ENCODE data around the gene ATG2A. TPM values are rescaled to one million over a fixed set of nuclear protein-coding genes. Genes with fewer than 3 reads are reported as not detected.

ATG2A gene
- total and polyA plus RNA-seq, 8 donors = 14.2 to 23.5 (median 19.5) TPM

- intact Hi-C loops (cut with DNase I) = no loop called here
- ATAC-seq (no peak), DNase-seq (no peak)
- TF ChIP-seq CTCF (IDR thresholded peaks at IDR 0.05) = no peak
- Histone ChIP-seq H3K9me3 (no peaks in the 10 kb centered on the region), H3K36me3 (peaks cover 0 to 100% of the 10 kb centered on the region in 2 donors), H3K27ac (no peak overlapping the region), H3K4me3 (no peak overlapping the region), H3K4me1 (no peaks in the 10 kb centered on the region), H3K27me3 (no peaks in the 10 kb centered on the region)
Measured at GRCh38 chr11:64902102-64902900, 14.7 kb downstream of the ATG2A start.

- TF ChIP-seq CTCF (IDR thresholded peaks at IDR 0.05) = no peak
- DNase-seq (no peak), ATAC-seq (no peak)
- Histone ChIP-seq H3K4me1 (no peaks in the 10 kb centered on the region), H3K27ac (no peak overlapping the region), H3K9me3 (no peaks in the 10 kb centered on the region), H3K4me3 (no peak overlapping the region), H3K27me3 (no peaks in the 10 kb centered on the region), H3K36me3 (peaks cover 0 to 100% of the 10 kb centered on the region in 2 donors)
- intact Hi-C loops (cut with DNase I) = no loop called here
Measured at GRCh38 chr11:64900774-64901173, 16.2 kb downstream of the ATG2A start.

GRCh38 chr11:64900263-64900678 lies 16.7 kb downstream of the ATG2A start:
- Histone ChIP-seq H3K27me3 (no peaks in the 10 kb centered on the region), H3K4me1 (no peaks in the 10 kb centered on the region), H3K27ac (no peak overlapping the region), H3K9me3 (no peaks in the 10 kb centered on the region), H3K4me3 (no peak overlapping the region), H3K36me3 (peaks cover 0 to 98% of the 10 kb centered on the region in 2 donors)
- no peak for ATAC-seq
- intact Hi-C loops (cut with DNase I) = no loop called here
- no peak for TF ChIP-seq CTCF (IDR thresholded peaks at IDR 0.05)
- DNase-seq = no peak

GRCh38 chr11:64898541-64898940 lies 18.5 kb downstream of the ATG2A start:
- Histone ChIP-seq H3K4me1 (peaks cover 0 to 12% of the 10 kb centered on the region in 2 donors), H3K27me3 (no peaks in the 10 kb centered on the region), H3K27ac (no peak overlapping the region), H3K4me3 (no peak overlapping the region), H3K9me3 (no peaks in the 10 kb centered on the region), H3K36me3 (peaks cover 0 to 88% of the 10 kb centered on the region in 2 donors)
- DNase-seq (no peak), ATAC-seq (no peak)
- intact Hi-C loops (cut with DNase I) = loop anchor here in 1 of 2 donors (10.0 kb wide), 1 partner anchor 54 kb away; the partner anchor contains the start of gene CDC42BPG
- no peak for TF ChIP-seq CTCF (IDR thresholded peaks at IDR 0.05)

GRCh38 chr11:64898076-64898445 lies 18.9 kb downstream of the ATG2A start:
- H3K27ac ChIP-seq = no peak overlapping the region
- H3K9me3 ChIP-seq = no peaks in the 10 kb centered on the region
- DNase-seq = no peak
- no peak for ATAC-seq
- peaks cover 0 to 84% of the 10 kb centered on the region in 2 donors for H3K36me3 ChIP-seq
- intact Hi-C loops (cut with DNase I) = loop anchor here in 1 of 2 donors (10.0 kb wide), 1 partner anchor 53 kb away; the partner anchor contains the start of gene CDC42BPG
- H3K4me1 ChIP-seq = peaks cover 0 to 16% of the 10 kb centered on the region in 2 donors
- H3K27me3 ChIP-seq = no peaks in the 10 kb centered on the region
- no peak for TF ChIP-seq CTCF (IDR thresholded peaks at IDR 0.05)
- H3K4me3 ChIP-seq = no peak overlapping the region

Data from left lung (tissue), 10 donors.